ENCODE measurements around the gene MYO1D. TPM values are rescaled to one million over a fixed set of nuclear protein-coding genes. Genes with fewer than 3 reads are reported as not detected.
"Not testable (repeated sequence)": the region's sequence is repeated elsewhere in the genome, so short reads cannot be mapped to it uniquely, and the experiment has no call there.

MYO1D gene
- total and polyA plus RNA-seq, 2 of the 13 experiments (the other 11 are each of a cell fraction or from before 2014, with no cell fraction given) = 13.2 to 17.3 TPM

- FAIRE-seq; H3K4me2 ChIP-seq (ENCODE audit: low read depth, low read length); BruUV-seq (replicated peaks); CTCF ChIA-PET (ENCODE audit: low intra/inter-chr PET ratio, low total read pairs); H4K20me1 ChIP-seq (ENCODE audit: insufficient read depth, low read length); POLR2A ChIA-PET; H3K79me2 ChIP-seq (ENCODE audit: insufficient read depth, low read length); H3K9me3 ChIP-seq (ENCODE audit: low read length); H3K36me3 ChIP-seq (replicated peaks in 1 of 2; ENCODE audit: control insufficient read depth in 1 of 2, insufficient read depth in 2 of 2, low read length in 2 of 2); intact Hi-C loops (cut with micrococcal nuclease; ENCODE audit: unreplicated experiment); H3K4me3 ChIP-seq (replicated peaks in 1 of 3; ENCODE audit: insufficient read depth in 1 of 3, low read depth in 2 of 3, low read length in 3 of 3); H3K27me3 ChIP-seq (ENCODE audit: control insufficient read depth in 1 of 2, insufficient read depth in 2 of 2, low read length in 2 of 2); ATAC-seq; in situ Hi-C loops (cut with HindIII; ENCODE audit: extremely low pct_ligation_motif_present, low pct_unique_long_range_greater_than_20kb); DNase-seq (ENCODE audit: low spot score); H3K4me1 ChIP-seq (ENCODE audit: insufficient read depth, low read length); H2AFZ ChIP-seq (ENCODE audit: low read length); H3K27ac ChIP-seq (ENCODE audit: extremely low read length, insufficient read depth, low read length); H3K9ac ChIP-seq (ENCODE audit: insufficient read depth, low read depth, low read length): not testable (repeated sequence)
- 98% methylated on average over 3 of the region's 3 CpGs for WGBS (ENCODE audit: low lambda C conversion rate)
These were observed 162.0 kb downstream of the MYO1D start for GRCh38 chr17:32714922-32715321.

GRCh38 chr17:32714206-32714605, 162.7 kb downstream of the MYO1D start:
- CTCF ChIA-PET (ENCODE audit: low intra/inter-chr PET ratio, low total read pairs); ATAC-seq; in situ Hi-C loops (cut with HindIII; ENCODE audit: extremely low pct_ligation_motif_present, low pct_unique_long_range_greater_than_20kb): not testable (repeated sequence)

GRCh38 chr17:32713081-32713480, 163.8 kb downstream of the MYO1D start:
- intact Hi-C loops (cut with micrococcal nuclease; ENCODE audit: unreplicated experiment) (no loop called here), in situ Hi-C loops (cut with HindIII; ENCODE audit: extremely low pct_ligation_motif_present, low pct_unique_long_range_greater_than_20kb) (no loop called here)
- no peak overlapping the region for H3K4me2 ChIP-seq (ENCODE audit: low read depth, low read length)
- no peak overlapping the region for H3K9ac ChIP-seq (ENCODE audit: insufficient read depth, low read depth, low read length)
- H3K79me2 ChIP-seq (ENCODE audit: insufficient read depth, low read length) = no peaks in the 10 kb centered on the region
- ChIA-PET CTCF (ENCODE audit: low intra/inter-chr PET ratio, low total read pairs) (no interaction called here), POLR2A (no interaction called here)
- no peak overlapping the region for H3K4me3 ChIP-seq (replicated peaks in 1 of 3; ENCODE audit: insufficient read depth in 1 of 3, low read depth in 2 of 3, low read length in 3 of 3)
- ATAC-seq = no peak
- H3K9me3 ChIP-seq (ENCODE audit: low read length) = no peaks in the 10 kb centered on the region
- no peak for DNase-seq (ENCODE audit: low spot score)
- no peak overlapping the region for H2AFZ ChIP-seq (ENCODE audit: low read length)
- H3K27ac ChIP-seq (ENCODE audit: extremely low read length, insufficient read depth, low read length) = no peak overlapping the region
- no peaks in the 10 kb centered on the region for H4K20me1 ChIP-seq (ENCODE audit: insufficient read depth, low read length)
- no peaks in the 10 kb centered on the region; the same call in 1 of the 2 replicates for H3K4me1 ChIP-seq (ENCODE audit: insufficient read depth, low read length)
- BruUV-seq (replicated peaks) = no TSS peak
- no peaks in the 10 kb centered on the region for H3K27me3 ChIP-seq (ENCODE audit: control insufficient read depth in 1 of 2, insufficient read depth in 2 of 2, low read length in 2 of 2)
- H3K36me3 ChIP-seq (replicated peaks in 1 of 2; ENCODE audit: control insufficient read depth in 1 of 2, insufficient read depth in 2 of 2, low read length in 2 of 2) = no peaks in the 10 kb centered on the region; a peak in 1 of 5 replicates
- no peak for FAIRE-seq
- TF ChIP-seq ZNF121 (CRISPR knock-in tag; IDR thresholded peaks at IDR 0.05) = no peak
- no peak for TF ChIP-seq ZNF670 (CRISPR knock-in tag; IDR thresholded peaks at IDR 0.05; ENCODE audit: borderline replicate concordance)
- no peak for TF ChIP-seq PPARG (CRISPR knock-in tag; conservative IDR thresholded peaks at IDR 0.05)
- TF ChIP-seq ZBTB37 (CRISPR knock-in tag; IDR thresholded peaks at IDR 0.05) = no peak
- TF ChIP-seq LBX2 (CRISPR knock-in tag; IDR thresholded peaks at IDR 0.05; ENCODE audit: borderline replicate concordance) = no peak
- TF ChIP-seq FOXA3 (CRISPR knock-in tag; IDR thresholded peaks at IDR 0.05) = no peak

More at GRCh38 chr17:32714206-32714605, 162.7 kb downstream of the MYO1D start:
- H4K20me1 ChIP-seq (ENCODE audit: insufficient read depth, low read length); FAIRE-seq; H3K79me2 ChIP-seq (ENCODE audit: insufficient read depth, low read length); DNase-seq (ENCODE audit: low spot score); H3K9me3 ChIP-seq (ENCODE audit: low read length); H3K36me3 ChIP-seq (replicated peaks in 1 of 2; ENCODE audit: control insufficient read depth in 1 of 2, insufficient read depth in 2 of 2, low read length in 2 of 2); H3K9ac ChIP-seq (ENCODE audit: insufficient read depth, low read depth, low read length); H3K4me3 ChIP-seq (replicated peaks in 1 of 3; ENCODE audit: insufficient read depth in 1 of 3, low read depth in 2 of 3, low read length in 3 of 3); H3K27ac ChIP-seq (ENCODE audit: extremely low read length, insufficient read depth, low read length); H3K27me3 ChIP-seq (ENCODE audit: control insufficient read depth in 1 of 2, insufficient read depth in 2 of 2, low read length in 2 of 2); intact Hi-C loops (cut with micrococcal nuclease; ENCODE audit: unreplicated experiment); H2AFZ ChIP-seq (ENCODE audit: low read length); BruUV-seq (replicated peaks); H3K4me2 ChIP-seq (ENCODE audit: low read depth, low read length); H3K4me1 ChIP-seq (ENCODE audit: insufficient read depth, low read length): not testable (repeated sequence)
- POLR2A ChIA-PET = interaction anchor here (0.6 kb wide), 1 partner anchor 32 kb away, joined by 3 read pairs; no protein-coding TSS in a partner anchor
- WGBS (ENCODE audit: low lambda C conversion rate) = 98% methylated on average over 3 of the region's 3 CpGs

All from HepG2 (cell line).